Endothelial cell of umbilical vein (primary cell): Measurements from ENCODE around the gene KAT6B. TPM values are rescaled to one million over a fixed set of nuclear protein-coding genes. Genes with fewer than 3 reads are reported as not detected.

ENCODE experiments used
- BruUV-seq: library from RNA; stranded (reverse); fragments of 400-500 nt; replicated peaks from 2 replicates; lab custom pipeline; 2021; lab: Mats Ljungman, UMichigan
- CTCF ChIA-PET: fragments of 300-600, 350-600 bp; sonication (Branson Sonifier 250); formaldehyde crosslinking; loops from one replicate; lab custom pipeline; 2021; ENCODE audit warnings: antibody characterized with exemption, inconsistent platforms; lab: Charles Lee
- POLR2A ChIA-PET: fragments of 300-600, 350-600 bp; sonication (Branson Sonifier 250); formaldehyde crosslinking; loops from one replicate; lab custom pipeline; 2021; ENCODE audit warnings: antibody characterized with exemption, inconsistent platforms; lab: Charles Lee
- DNase-seq: peaks from one replicate; pipeline ENCODE4 v3.0.0-alpha.2; 2011; ENCODE audit warnings: low read depth, low spot score
- FAIRE-seq: peaks from 2 replicates; lab custom pipeline; 2011; peaks lifted over from hg19 to GRCh38; lab: Jason Lieb, UNC
- H2AFZ ChIP-seq: 2 replicates; pipeline ENCODE4 v1.6.0; 2012; ENCODE audit warnings: low read depth, low read length, control low read depth, inconsistent platforms
- H3K27ac ChIP-seq: 2 replicates; pipeline ENCODE4 v1.5.1; 2011; ENCODE audit warnings: low read depth, mild to moderate bottlenecking, control low read depth, low read length, moderate library complexity; ENCODE audit not compliant: insufficient read depth
- H3K27me3 ChIP-seq, 2 experiments: 2 replicates each; pipeline versions ENCODE4 v1.6.0 to v1.6.1; 2011; ENCODE audit warnings: low read length in 2 of 2, mixed read lengths in 1 of 2; ENCODE audit not compliant: control insufficient read depth in 2 of 2, insufficient read depth in 2 of 2
- H3K36me3 ChIP-seq, 2 experiments: 2 replicates in 1 of 2; 3 replicates in 1 of 2; pipeline ENCODE4 v1.5.1; 2011; ENCODE audit warnings: low read length in 2 of 2, mild to moderate bottlenecking in 1 of 2, moderate library complexity in 1 of 2; ENCODE audit not compliant: control insufficient read depth in 2 of 2, insufficient read depth in 2 of 2; ENCODE audit errors: extremely low read depth in 1 of 2
- H3K4me1 ChIP-seq: 3 replicates; pipeline ENCODE4 v1.5.1; 2011; ENCODE audit warnings: mild to moderate bottlenecking, low read length; ENCODE audit not compliant: control insufficient read depth, insufficient read depth; ENCODE audit errors: extremely low read depth
- H3K4me2 ChIP-seq: 2 replicates; pipeline ENCODE4 v1.6.1; 2011; ENCODE audit warnings: low read length, control low read depth, mixed read lengths; ENCODE audit not compliant: insufficient read depth
- H3K4me3 ChIP-seq, 3 experiments: fragments of 200-600 bp in 1 of 3; sonication (generic), shearing (Covaris generic) in 1 of 3; replicated peaks in 1 of 3; 2 replicates each; pipeline ENCODE4 v1.5.1; 2011 to 2016; ENCODE audit warnings: control low read depth in 3 of 3, low read length in 3 of 3, mild to moderate bottlenecking in 2 of 3, inconsistent platforms in 1 of 3, low read depth in 1 of 3, moderate library complexity in 1 of 3; ENCODE audit not compliant: insufficient read depth in 1 of 3
- H3K79me2 ChIP-seq: 2 replicates; pipeline ENCODE4 v1.6.0; 2012; ENCODE audit warnings: low read length, inconsistent platforms; ENCODE audit not compliant: control insufficient read depth, insufficient read depth
- H3K9ac ChIP-seq: replicated peaks from 2 replicates; pipeline ENCODE3; 2011; ENCODE audit warnings: low read length, control low read depth; ENCODE audit not compliant: insufficient read depth; ENCODE audit errors: extremely low read depth
- H3K9me1 ChIP-seq: replicated peaks from 3 replicates; pipeline ENCODE4 v1.6.0; 2011; ENCODE audit warnings: mild to moderate bottlenecking, low read length; ENCODE audit not compliant: control insufficient read depth, insufficient read depth; ENCODE audit errors: extremely low read depth
- H3K9me3 ChIP-seq: replicated peaks from 2 replicates; pipeline ENCODE4 v1.5.1; 2012; ENCODE audit warnings: low read length, inconsistent platforms; ENCODE audit not compliant: control insufficient read depth, insufficient read depth
- H4K20me1 ChIP-seq: replicated peaks from 2 replicates; pipeline ENCODE3; 2011; ENCODE audit warnings: mild to moderate bottlenecking, low read length; ENCODE audit not compliant: control insufficient read depth, insufficient read depth; ENCODE audit errors: extremely low read depth
- CTCF ChIP-seq, 2 donors: IDR thresholded peaks; 1 replicate in 1 of 2; 2 replicates in 1 of 2; pipeline ENCODE4 v1.5.1; 2011; ENCODE audit warnings: low read length in 2 of 2, mild to moderate bottlenecking in 2 of 2, moderate library complexity in 2 of 2, control low read depth in 1 of 2, inconsistent platforms in 1 of 2, low read depth in 1 of 2; ENCODE audit not compliant: insufficient read depth in 1 of 2; ENCODE audit errors: extremely low read depth in 1 of 2
- EZH2 ChIP-seq: IDR thresholded peaks from 2 replicates; pipeline ENCODE4 v1.6.1; 2012; ENCODE audit warnings: borderline replicate concordance, low read depth, mild to moderate bottlenecking, moderate library complexity, low read length, inconsistent platforms; ENCODE audit not compliant: severe bottlenecking
- FOS ChIP-seq: IDR thresholded peaks from 2 replicates; pipeline ENCODE4 v1.6.1; 2011; ENCODE audit warnings: mild to moderate bottlenecking, low read length, moderate library complexity, borderline replicate concordance; ENCODE audit not compliant: insufficient read depth
- GATA2 ChIP-seq: IDR thresholded peaks from 2 replicates; pipeline ENCODE4 v1.7.0; 2011; ENCODE audit warnings: low read depth, mild to moderate bottlenecking, moderate library complexity, mixed read lengths, low read length; ENCODE audit not compliant: insufficient read length, insufficient read depth
- JUN ChIP-seq: IDR thresholded peaks from 2 replicates; pipeline ENCODE4 v1.6.1; 2011; ENCODE audit warnings: borderline replicate concordance, low read depth; ENCODE audit not compliant: insufficient read length, insufficient read depth
- MAX ChIP-seq: IDR thresholded peaks from 2 replicates; pipeline ENCODE4 v1.6.1; 2011; ENCODE audit not compliant: insufficient read depth, insufficient read length
- MYC ChIP-seq: IDR thresholded peaks from one replicate; pipeline ENCODE4 v1.6.1; 2011; ENCODE audit warnings: mild to moderate bottlenecking, low read depth, low read length
- POLR2A ChIP-seq: IDR thresholded peaks from 2 replicates; pipeline ENCODE4 v1.6.1; 2012; ENCODE audit warnings: low read depth, mild to moderate bottlenecking, control low read depth, low read length
- POLR2AphosphoS5 ChIP-seq: IDR thresholded peaks from 2 replicates; pipeline ENCODE4 v1.6.1; 2012; ENCODE audit warnings: low read depth, mild to moderate bottlenecking, control low read depth, low read length, moderate library complexity; ENCODE audit not compliant: insufficient read depth
- dilution Hi-C: fragments of 300-500 bp; cut with MboI; formaldehyde crosslinking; loops from one replicate; pipeline ENCODE4 v1.15.0; 2019; ENCODE audit warnings: low sequenced_read_pairs; ENCODE audit not compliant: extremely low pct_ligation_motif_present
- intact Hi-C: fragments of 100-400 bp; cut with micrococcal nuclease; formaldehyde crosslinking; loops from one replicate; pipeline ENCODE4 v1.10.0; 2022
- polyA plus RNA-seq, 4 experiments: library from polyadenylated mRNA; depleted of rRNA in 3 of 4; stranded (reverse) in 3 of 4; unstranded in 1 of 4; fragments of >200 nt; gene quantifications; 2 replicates each; pipeline versions ENCODE4 v1.2.1 to v1.2.3, GENCODE V29; 2011 to 2012; ENCODE audit warnings: missing spikeins in 1 of 4
- total RNA-seq: library from RNA; stranded (reverse); gene quantifications from 2 replicates; pipeline ENCODE4 v1.2.3, GENCODE V29; 2021

Gene KAT6B
- total and polyA plus RNA-seq, 2 donors (not counting 3 experiments of a cell fraction or from before 2014, with no cell fraction given): 4.5 to 17.0 TPM

DNA sequence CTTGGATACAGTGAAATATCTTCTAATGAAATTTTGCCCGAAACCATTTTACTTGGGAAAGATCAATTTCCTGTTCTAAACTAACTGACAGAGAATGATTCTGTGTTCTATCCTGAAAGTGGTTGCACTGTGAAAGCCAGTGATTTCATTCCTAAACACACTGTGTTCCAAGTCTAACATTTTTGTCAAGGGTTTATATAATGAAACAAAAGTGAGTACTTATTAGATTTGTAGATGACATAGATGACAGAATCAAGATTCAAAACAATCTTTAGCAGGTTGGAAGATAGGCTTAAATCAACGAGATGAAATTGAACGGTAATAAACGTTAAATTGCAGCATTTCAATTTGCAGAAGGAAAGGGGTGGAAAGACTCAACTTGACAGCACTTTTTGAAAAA is 13.3 kb downstream of the KAT6B start:
- Histone ChIP-seq H4K20me1 (peaks cover 2% of the 10 kb centered on the region), H3K9me3 (no peaks in the 10 kb centered on the region), H3K79me2 (peaks cover 5% of the 10 kb centered on the region), H3K4me3 (no peak overlapping the region), H2AFZ (no peak overlapping the region), H3K9me1 (no peaks in the 10 kb centered on the region), H3K36me3 (peaks cover 0 to 5% of the 10 kb centered on the region in 2 experiments), H3K27me3 (no peaks in the 10 kb centered on the region), H3K4me2 (no peak overlapping the region), H3K27ac (no peak overlapping the region), H3K4me1 (no peaks in the 10 kb centered on the region), H3K9ac (no peak overlapping the region)
- POLR2A ChIA-PET: no interaction called here
- FAIRE-seq (no peak), DNase-seq (no peak)
- dilution Hi-C loops: no loop called here
- intact Hi-C loops: no loop called here
- CTCF ChIA-PET: no interaction called here
- BruUV-seq: no TSS peak
- no peak for TF ChIP-seq POLR2A
- TF ChIP-seq POLR2AphosphoS5: no peak
- TF ChIP-seq JUN: no peak
- no peak for TF ChIP-seq MYC
- no peak for TF ChIP-seq FOS
- TF ChIP-seq GATA2: no peak
- no peak for TF ChIP-seq CTCF (IDR thresholded peaks at IDR 0.05; ENCODE audit: extremely low read depth in 1 of 2, insufficient read depth in 1 of 2, low read depth in 1 of 2, low read length in 2 of 2)
- no peak for TF ChIP-seq EZH2
- TF ChIP-seq MAX: no peak
